NCI-H510A (cell line): ENCODE measurements around the gene KRT80.

ENCODE experiments used
- DNase-seq: peaks from one replicate; lab custom pipeline; 2025; lab: John Stamatoyannopoulos, UW

KRT80 gene

DNA sequence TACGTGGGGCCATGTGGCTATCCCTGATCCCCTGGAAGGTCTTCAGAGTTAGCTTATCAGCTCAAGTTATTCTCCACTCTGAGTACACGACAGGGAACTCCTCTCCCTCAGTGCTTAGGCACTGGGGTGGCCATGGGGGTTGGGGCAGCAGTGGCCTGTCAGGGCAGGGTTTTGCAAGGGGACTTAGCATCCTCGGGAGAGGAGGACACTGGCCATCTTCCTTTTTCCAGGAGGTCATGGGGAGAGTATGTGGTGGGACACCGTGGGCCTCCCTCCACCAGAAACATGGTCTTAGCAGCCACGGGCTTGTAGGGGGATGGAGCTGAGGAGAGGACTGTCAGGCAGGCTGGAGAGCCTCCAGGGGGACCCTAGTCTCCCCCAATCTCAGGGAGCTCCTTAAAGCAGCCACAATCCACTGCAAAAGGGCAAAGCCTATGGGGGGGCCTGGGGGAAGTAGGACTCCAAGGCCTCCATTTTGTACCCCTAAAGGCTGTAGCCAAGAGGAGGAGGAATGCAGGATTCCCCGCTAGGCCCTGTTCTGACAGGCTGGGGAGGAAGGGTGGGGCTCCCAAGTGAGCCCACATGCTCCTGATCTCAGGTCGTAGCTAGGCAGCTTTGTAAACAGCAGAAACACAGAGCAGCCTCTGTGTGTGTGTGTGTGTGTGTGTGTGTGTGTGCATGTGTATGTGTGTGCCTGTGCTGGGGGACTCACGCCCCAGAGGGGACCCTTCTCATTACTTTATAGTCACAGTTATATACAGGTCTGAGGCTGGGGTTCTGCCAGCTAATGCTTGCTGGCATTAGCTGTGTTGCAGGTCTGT is 36.6 kb downstream of the KRT80 start:
- no peak for DNase-seq

DNA sequence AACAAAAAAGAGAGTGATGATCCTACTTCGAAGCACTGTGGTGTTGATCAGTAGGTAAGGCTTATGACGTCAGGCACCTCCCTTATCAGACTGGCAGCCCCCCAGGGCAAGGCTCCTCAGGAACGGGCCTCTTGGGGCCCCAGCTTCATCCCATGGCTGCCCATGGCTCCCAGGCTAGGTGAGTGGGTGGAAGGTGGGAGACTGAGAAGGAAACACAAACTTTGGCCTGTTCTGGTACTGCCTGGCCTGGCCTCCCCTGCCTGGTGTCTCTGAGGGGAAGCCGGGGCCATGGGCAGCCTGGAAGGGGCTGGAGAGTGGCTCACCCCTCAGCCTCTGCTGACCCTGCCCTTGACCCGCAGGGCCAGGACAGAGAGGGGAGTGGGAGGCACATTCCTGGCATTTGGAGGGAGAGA is 38.9 kb downstream of the KRT80 start:
- no peak for DNase-seq

DNA sequence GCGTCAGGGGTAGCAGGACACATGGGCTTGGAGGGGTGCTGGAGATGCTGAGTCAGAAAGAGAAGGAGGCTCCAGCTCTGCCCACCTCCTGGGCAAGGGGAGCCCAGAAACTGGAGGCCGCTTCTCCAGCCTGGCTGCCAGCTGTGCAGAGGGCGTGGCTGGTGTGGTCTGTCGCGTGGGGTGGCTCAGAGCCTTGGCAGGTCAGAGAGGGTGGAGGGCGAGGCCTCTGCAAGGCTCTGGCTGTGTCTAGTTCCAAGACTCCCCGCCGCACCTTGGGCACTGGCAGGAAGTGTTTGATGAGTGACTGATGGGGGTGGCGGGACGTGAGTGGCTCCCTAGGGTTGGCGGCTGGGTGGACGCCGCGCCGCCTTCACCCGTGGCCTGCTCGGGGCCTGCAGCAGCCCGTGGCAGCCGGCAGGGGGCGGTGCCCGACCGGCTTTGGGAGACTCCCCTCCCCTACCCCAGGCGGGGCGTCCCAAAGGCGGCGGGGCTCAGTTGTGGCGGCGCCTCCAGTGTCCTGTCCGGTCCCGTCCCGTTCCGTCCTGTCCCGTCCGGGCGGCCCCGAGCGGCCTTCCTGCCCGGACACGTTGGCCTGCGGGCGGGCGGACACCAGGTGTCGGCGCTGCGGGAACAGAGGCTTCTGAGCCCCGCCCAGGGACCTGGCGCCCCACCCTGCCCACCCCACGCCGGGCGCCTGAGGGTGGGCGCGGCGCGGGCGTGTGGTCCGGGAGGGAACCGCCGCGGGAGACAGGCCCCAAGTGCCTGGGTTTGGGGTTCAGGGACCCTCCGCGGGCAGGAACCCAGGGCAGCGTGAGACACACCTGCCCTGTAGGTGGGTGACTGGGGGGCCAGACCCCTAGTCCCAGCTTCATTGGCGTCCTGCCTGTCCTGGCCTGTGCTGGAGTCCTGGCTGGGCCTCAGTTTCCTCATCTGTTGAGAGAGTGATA is 39.7 kb downstream of the KRT80 start:
- DNase-seq = no peak

DNA sequence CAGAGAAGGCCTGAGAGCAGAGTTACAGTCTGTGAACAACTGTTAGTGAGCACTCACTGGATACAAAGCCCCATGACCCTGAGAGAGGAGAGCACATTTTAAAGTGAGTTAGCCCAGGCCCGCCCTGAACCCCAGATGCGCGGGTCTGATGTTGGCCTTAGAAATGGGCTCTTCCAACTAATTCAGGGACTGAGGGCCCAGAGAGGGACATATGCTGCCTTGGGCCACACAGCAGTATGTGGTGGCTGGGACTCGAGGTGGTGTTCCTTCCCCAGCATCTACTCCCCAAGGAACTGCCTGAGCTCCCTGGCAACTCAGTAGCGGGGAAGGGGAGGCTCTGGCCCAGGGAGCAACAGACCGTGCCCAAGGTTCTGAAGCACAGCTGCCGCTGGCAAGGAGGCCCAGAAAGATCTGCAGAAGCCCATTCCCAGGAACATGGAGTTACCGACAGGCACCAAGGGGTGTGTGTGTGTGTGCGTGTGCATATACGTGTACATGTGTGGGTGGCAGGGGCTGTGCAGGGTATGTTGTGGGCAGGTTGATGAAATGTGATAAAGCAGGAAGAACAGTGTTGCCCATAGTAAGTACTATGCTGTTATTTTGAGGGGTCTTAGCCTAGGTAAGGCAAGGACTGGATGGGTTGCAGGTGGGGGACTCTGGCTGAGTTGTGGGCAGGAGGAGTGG is 40.5 kb downstream of the KRT80 start:
- no peak for DNase-seq

DNA sequence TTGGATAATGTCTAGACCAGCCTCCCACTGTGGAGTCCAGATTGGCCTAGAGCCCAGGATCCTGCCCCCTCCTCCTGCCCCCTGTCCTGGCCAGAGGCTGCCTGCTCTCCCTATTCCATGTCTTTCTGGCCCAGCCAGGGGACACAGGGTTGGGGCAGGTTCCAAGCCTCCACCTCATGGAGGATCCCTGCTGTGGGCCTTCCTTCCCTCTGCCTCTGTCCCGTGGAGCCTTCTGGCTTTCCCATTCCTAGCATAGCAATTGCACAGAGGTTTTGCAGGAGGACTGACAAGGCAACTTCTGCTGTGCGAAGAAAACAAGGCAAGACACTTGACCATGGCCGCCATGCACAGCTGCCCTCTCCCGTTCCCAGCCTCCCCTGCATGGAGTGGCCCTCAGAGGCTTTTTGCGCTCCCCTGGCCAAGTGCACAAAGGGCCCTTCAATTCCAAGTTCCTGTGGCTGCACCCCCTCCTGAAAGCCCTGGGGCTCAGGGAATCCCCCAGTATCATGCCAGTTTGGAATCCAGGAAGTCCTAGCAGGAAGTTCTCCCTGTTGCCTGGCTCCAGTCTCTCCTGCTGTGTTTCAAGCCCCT is 42.1 kb downstream of the KRT80 start:
- no peak for DNase-seq

GRCh38 chr12:52149182-52149641 is 42.6 kb downstream of the KRT80 start:
- DNase-seq = no peak

GRCh38 chr12:52148464-52149181 is 43.2 kb downstream of the KRT80 start:
- no peak for DNase-seq

- DNase-seq = no peak
These were observed 43.8 kb downstream of the KRT80 start for GRCh38 chr12:52147964-52148463.

- no peak for DNase-seq
These were observed 44.3 kb downstream of the KRT80 start for GRCh38 chr12:52147367-52147963.

- no peak for DNase-seq
These were observed 44.9 kb downstream of the KRT80 start for GRCh38 chr12:52146822-52147366.

DNA sequence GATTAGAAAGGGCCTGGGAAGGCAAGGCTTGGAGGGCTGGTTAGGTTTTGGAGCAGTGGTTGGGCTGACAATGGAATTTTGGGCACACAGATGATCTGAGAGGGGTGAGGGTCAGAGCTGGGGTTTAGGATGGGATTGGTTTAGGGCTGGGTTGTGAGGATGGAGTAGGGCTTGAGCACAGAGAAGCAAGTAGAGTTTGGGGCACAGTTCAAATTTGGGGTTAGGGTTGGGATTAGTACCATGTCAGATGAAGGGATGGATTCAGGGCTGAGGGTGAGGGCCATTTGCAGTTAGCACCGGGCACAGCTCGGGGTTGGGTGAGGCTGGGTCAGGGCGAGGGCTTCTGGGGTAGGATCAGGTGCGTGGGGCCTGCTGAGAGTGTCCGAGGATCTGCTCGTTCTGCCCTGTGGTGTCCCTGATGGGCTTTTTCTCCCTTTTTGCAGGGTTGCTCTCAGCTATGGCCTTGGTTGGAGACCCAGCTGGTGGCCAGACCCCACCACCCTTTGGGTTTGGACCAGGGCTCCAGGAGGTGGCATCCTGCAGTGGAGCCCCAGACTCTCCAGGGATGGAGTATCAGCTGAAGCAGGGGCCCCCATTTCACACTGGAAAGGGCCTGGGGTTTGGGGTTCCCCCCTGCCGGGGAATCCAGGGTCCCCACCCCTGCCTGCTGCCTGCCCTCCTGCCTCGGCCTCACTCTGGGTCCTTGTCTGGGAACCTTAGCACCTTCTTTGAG is 45.6 kb downstream of the KRT80 start:
- DNase-seq = no peak

DNA sequence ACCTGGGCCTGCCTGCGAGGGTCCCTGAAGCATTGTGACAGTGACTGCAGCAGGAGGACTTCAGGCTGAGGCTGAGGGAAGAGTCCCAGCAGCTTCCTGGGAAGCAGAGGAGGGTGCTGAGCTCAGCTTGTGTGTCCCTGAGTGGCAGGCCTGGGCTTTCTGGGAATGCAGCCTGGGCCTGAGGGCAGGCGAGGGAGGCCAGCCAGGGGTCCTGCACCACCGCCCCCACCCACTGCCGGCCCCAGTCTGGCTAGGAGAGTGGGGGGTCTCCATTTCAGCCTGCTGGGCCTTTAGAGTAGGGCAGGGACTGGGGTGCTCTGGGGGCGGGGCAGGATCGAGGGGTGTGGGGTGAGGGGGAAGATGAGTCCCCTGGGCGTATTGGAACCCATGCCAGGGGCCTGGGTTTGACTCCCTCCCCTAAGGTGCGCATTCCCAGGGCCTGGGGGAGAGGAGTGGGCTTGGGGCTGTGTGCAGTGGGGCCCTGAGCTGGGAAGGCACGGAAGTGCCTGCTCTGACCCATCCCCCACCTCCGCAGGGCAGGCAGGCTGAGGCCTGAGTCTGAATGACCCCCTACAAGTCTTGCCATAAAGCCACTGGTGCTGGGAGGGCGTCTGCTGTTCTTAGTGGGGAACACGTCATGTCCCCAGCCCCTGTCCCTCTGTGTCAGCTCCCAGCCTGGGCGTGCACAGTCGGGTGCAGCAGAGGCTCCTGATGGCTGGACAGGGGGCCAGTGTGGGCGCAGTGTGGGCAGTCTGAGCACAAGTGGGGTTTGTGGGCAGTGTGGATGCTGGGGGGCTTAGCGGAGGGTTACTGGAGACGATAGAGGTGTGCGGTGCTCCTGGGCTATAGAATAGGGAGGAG is 46.4 kb downstream of the KRT80 start:
- DNase-seq = no peak

DNA sequence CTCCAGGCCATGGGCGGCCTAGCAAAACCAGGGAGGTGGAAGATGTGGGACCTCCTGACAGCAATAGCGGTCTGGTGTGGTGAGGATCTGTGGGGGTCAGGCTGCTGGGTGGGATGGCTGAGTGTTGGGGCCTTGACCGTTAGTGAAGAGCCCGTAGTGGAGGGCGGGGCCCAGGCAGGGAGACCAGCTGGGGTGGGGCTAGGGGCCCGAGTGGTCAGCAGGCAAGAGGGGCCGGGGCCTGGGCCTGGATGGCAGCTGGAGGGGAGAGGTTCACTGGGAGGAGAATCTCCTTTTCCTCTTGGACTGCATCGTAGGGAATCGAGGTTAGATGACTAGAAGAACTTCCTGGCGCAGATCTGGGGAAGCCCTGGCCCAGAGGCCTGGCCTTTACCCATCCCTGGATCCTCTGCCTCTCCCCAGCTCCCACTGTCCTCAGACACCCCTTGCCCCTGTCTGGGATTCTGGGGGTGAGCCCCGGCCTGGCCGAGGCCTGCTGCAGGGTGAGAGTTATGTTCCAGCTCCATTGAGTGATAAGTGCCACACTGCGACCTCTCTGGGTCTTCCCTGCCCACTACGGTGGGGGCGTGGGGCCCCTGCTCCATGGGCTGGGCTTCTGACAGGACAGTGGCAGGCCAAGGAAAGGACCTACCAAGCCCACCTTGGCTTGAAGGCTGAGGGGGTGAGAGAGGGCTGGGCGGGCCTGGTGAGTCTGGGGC is 47.1 kb downstream of the KRT80 start:
- no peak for DNase-seq

- DNase-seq = no peak
These were observed 49.4 kb downstream of the KRT80 start for GRCh38 chr12:52142431-52142830.

DNA sequence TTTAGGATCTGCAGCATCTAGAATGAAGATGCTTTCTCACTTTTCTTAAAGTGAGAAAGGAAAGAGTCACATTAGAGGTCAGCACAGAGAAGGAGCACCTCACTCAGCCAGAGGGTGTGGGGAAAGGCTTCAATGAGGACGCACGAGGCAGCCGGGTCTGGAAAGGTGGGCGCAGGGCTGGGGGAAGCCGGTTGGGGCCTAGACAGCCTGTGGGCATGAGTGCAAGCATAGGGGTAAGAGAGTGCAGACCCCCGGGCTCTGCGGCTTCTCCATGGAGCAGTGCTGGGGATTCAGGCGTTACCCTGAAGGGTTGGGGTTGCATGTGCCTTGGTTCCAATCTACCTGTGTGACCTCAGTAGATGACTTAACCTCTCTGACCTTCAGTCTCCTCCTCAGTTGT is 49.9 kb downstream of the KRT80 start:
- DNase-seq = no peak

DNA sequence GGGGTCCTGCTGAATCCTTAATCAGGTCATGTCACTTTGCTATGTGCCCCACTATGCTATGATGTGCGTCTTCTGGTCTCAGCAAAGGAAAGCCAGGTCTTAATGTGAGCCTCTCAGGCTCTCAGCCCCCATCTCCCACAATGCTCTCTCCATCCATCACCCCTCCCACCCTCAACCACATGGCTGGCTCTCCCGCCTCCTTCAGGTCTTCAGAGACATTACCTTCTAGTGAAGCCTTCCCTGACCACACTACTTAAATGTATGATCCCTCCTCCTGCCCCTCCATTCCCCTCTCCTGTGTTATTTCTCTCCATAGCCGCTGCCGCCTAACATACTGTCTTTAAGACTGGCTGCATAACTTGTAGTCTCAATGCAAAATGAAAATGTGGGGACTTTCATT is 50.5 kb downstream of the KRT80 start:
- no peak for DNase-seq

- no peak for DNase-seq
These were observed 52.2 kb downstream of the KRT80 start for GRCh38 chr12:52139579-52140062.

DNA sequence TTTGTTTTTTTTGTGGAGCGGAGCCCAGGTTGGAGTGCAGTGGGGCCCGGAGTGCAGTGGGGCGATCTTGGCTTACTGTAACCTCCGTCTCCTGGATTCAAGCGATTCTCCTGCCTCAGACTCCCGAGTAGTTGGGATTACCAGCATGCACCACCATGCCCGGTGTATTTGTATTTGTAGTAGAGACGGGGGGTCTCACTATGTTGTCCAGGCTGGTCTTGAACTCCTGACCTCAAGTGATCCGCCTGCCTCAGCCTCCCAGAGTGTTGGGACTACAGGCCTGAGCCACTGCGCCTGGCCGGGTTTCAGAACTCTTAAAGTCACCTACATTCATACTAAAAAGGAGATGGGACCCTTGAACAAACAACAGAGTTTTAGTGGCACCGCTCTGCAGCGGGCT is 52.7 kb downstream of the KRT80 start:
- DNase-seq = no peak
